AG08396 (cell line): ENCODE results near the gene PKD2L2.
"Not testable (repeated sequence)": the region's sequence is repeated elsewhere in the genome, so short reads cannot be mapped to it uniquely, and the experiment has no call there.

Experiments
- DNase-seq: peaks from one replicate; pipeline ENCODE4 v3.0.0; 2012; ENCODE audit warnings: low spot score, mixed read lengths

PKD2L2 gene

DNA sequence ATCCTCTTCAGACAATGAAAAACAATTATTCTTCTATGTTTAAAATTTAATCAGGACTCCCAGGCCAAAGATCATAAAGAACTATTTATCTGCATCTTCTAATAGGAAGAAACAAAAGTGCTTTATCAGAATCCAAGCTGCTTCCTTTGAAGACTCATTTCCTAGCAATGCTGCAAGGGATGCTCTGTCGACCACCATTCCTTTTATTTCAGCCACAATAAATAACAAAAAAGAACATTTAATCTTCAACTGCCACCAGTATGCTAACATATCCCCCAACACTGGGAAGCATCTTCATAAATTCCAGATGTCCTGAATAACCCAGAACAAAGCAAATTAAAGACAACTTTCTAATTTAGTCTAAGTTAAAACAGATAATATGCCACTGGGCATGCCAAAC is 68.7 kb downstream of the PKD2L2 start:
- DNase-seq: no peak

DNA sequence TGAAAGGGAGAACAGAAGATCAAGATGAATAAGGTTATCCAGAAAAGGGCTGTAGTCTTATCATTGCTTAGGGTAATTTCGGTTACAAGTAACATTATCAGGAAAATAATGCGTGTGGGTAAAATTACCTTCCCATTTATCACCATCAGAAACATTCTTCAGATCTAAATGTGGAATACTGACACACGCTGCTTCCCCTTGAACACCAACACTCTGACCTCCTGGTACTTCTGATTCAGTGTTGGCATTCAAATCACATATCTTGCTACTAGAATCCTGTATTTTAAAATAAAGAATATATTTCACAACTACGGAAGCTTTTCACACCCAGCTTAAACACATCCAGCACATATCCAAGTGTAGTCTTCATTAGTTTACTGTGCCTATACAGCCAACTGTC is 70.2 kb downstream of the PKD2L2 start:
- no peak for DNase-seq

DNA sequence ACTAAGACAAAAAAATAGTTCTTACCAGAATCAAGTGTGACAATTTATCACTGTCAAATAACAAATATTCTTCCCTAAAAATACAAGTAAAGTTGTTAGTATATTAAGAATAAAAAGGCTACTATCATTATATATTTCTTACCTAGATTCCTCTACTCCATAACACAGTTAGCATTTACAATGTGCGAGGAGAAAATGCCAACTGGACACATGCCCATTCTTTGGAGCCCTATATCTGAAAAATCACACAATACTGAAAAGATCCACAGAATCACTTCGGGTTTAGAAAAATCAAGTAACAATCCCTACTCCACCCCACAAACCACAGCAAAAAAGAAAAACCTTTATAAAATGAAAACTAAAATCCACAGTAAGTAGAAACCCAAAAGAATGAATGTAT is 70.9 kb downstream of the PKD2L2 start:
- no peak for DNase-seq

DNA sequence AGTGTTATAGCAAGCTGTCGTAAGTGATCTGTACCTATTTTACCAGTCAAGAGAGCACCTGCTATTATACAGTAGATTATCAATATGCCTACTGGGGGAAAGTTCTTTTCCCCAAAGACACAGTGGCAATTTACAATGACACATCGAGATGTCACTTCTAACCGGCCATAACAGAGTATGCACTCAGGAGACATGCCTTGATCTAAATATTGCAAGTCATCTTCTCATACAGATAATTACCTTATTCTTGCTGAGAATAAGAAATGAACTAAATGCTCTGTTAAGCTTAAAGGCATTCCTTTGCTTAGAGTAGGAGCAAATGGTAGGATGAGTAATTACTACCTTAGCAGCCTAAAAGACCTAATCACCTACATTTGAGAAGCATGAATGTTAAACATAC is 71.6 kb downstream of the PKD2L2 start:
- DNase-seq: no peak

DNA sequence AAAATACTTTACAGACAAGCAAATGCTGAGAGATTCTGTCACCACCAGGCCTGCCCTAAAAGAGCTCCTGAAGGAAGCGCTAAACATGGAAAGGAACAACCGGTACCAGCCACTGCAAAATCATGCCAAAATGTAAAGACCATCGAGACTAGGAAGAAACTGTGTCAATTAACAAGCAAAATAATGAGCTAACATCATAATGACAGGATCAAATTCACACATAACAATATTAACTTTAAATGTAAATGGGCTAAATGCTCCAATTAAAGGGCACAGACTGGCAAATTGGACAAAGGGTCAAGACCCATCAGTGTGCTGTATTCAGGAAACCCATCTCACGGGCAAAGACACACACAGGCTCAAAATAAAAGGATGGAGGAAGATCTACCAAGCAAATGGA is 81.1 kb downstream of the PKD2L2 start:
- DNase-seq: not testable (repeated sequence)

DNA sequence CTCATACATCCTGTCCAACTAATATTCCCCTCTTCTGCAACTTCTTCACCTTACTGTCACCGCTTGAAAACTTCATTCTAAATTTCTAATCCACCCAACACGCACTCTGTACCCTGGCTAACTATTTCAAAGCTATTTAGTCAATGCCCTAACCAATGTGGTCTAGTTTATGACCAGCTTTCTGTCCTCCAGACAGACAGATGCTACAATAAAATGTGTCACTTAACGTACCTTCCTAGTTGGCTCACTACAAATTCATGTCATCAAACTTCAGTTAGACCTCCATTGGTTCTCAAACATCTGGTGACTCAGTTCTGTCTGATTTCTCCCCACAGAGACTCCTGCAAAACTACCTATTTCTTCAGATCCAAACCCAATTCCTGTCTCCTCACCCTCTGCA is 86.0 kb downstream of the PKD2L2 start:
- DNase-seq: no peak

DNA sequence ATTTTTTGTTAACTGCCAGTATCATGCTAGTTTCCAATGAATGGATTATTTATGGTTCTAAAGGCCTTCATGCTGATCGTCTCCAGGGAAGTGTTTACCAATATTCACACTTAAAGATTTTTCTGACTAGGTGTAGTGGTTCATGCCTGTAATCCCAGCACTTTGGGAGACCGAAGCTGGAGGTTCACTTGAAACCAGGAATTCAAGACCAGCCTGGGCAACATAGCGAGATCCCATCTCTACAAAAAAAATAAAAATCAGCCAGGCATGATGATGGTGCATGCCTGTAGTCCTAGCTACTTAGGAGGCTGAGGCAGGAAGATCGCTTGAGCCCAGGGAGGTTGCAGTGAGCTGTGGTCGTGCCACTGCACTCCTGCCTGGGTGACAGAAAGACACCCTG is 100.2 kb downstream of the PKD2L2 start:
- DNase-seq: no peak
